ENCODE measurements around the gene NOMO2. TPM values are rescaled to one million over a fixed set of nuclear protein-coding genes. Genes with fewer than 3 reads are reported as not detected.
"Not testable (repeated sequence)": the region's sequence is repeated elsewhere in the genome, so short reads cannot be mapped to it uniquely, and the experiment has no call there.

The NOMO2 gene
- total and polyA plus RNA-seq, 10 of the 15 experiments (the other 5 are each of a cell fraction or from before 2014, with no cell fraction given) = 30.2 to 110 (median 73.2) TPM

GRCh38 chr16:18582902-18583301 lies 21.0 kb upstream of the NOMO2 start:
- CTCF ChIA-PET = interaction anchor here (0.6 kb wide), 1 partner anchor 233 kb away, joined by 3 read pairs; no protein-coding TSS in a partner anchor
- RAD21 ChIA-PET (ENCODE audit: unreplicated experiment) = no interaction called here
- Histone ChIP-seq H3K4me1 (ENCODE audit: control insufficient read depth, insufficient read depth, low read length) (no peaks in the 10 kb centered on the region), H3K4me2 (ENCODE audit: control insufficient read depth, insufficient read depth) (no peak overlapping the region), H3K36me3 (ENCODE audit: control insufficient read depth in 2 of 2, insufficient read depth in 2 of 2, low read length in 1 of 2) (no peaks in the 10 kb centered on the region), H3K79me2 (ENCODE audit: control insufficient read depth, insufficient read depth, low read length) (no peaks in the 10 kb centered on the region), H3K4me3 (no peak overlapping the region), H3K27ac (ENCODE audit: control insufficient read depth, insufficient read depth) (no peak overlapping the region), H2AFZ (ENCODE audit: control insufficient read depth, low read depth, low read length) (no peak overlapping the region), H3K9me3 (replicated peaks; ENCODE audit: control insufficient read depth, insufficient read depth, low read length) (no peaks in the 10 kb centered on the region), H4K20me1 (ENCODE audit: control insufficient read depth, insufficient read depth) (no peaks in the 10 kb centered on the region), H3K27me3 (replicated peaks in 1 of 2; ENCODE audit: control insufficient read depth in 2 of 2, insufficient read depth in 2 of 2, low read length in 1 of 2) (no peaks in the 10 kb centered on the region), H3K9ac (ENCODE audit: control insufficient read depth, insufficient read depth, low read length) (no peak overlapping the region)
- WGBS (ENCODE audit: insufficient coverage, insufficient replicate concordance, low lambda C conversion rate, missing lambda C conversion rate) = 0% methylated on average over 1 of the region's 1 CpG
- DNase-seq (ENCODE audit: low read depth, low spot score) (no peak), FAIRE-seq (no peak), ATAC-seq (no peak)
- TF ChIP-seq SMAD5 (IDR thresholded peaks at IDR 0.05; ENCODE audit: low read depth) = no peak
- POLR2A ChIA-PET = no interaction called here
- no TSS peak for BruUV-seq (replicated peaks)
- intact Hi-C loops (cut with micrococcal nuclease; ENCODE audit: unreplicated experiment) (no loop called here), in situ Hi-C loops (cut with MboI) (no loop called here)
- SMC1A ChIA-PET (ENCODE audit: uncharacterized antibody, unreplicated experiment) = no interaction called here

DNA sequence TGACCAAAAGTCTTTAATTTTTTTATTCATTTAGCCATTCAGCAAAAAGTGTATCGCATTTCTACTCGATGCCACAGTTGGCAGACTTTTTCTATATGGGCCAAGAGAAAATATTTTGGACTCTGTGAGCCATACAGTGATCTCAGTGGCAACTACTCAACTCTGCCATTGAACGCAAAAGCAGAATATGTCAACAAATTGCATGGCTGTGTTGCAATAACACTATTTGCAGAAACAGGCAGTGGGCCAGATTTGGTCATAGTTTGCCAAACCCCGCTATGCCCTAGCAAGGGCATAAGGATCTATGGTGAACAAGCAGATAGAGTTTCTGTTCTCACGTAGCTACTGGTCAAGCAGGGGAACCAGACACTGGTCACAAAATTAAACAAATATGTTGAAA lies 18.5 kb upstream of the NOMO2 start:
- ATAC-seq; SMC1A ChIA-PET (ENCODE audit: uncharacterized antibody, unreplicated experiment); DNase-seq (ENCODE audit: low read depth, low spot score); POLR2A ChIA-PET; H3K36me3 ChIP-seq (ENCODE audit: control insufficient read depth in 2 of 2, insufficient read depth in 2 of 2, low read length in 1 of 2); H3K4me1 ChIP-seq (ENCODE audit: control insufficient read depth, insufficient read depth, low read length); H3K27ac ChIP-seq (ENCODE audit: control insufficient read depth, insufficient read depth); H3K4me2 ChIP-seq (ENCODE audit: control insufficient read depth, insufficient read depth); H2AFZ ChIP-seq (ENCODE audit: control insufficient read depth, low read depth, low read length); H3K4me3 ChIP-seq; intact Hi-C loops (cut with micrococcal nuclease; ENCODE audit: unreplicated experiment); H3K27me3 ChIP-seq (replicated peaks in 1 of 2; ENCODE audit: control insufficient read depth in 2 of 2, insufficient read depth in 2 of 2, low read length in 1 of 2); H3K9me3 ChIP-seq (replicated peaks; ENCODE audit: control insufficient read depth, insufficient read depth, low read length); H4K20me1 ChIP-seq (ENCODE audit: control insufficient read depth, insufficient read depth); H3K9ac ChIP-seq (ENCODE audit: control insufficient read depth, insufficient read depth, low read length); in situ Hi-C loops (cut with MboI); CTCF ChIA-PET; BruUV-seq (replicated peaks); H3K79me2 ChIP-seq (ENCODE audit: control insufficient read depth, insufficient read depth, low read length); RAD21 ChIA-PET (ENCODE audit: unreplicated experiment); FAIRE-seq: not testable (repeated sequence)
- 78% methylated on average over 3 of the region's 5 CpGs for WGBS (ENCODE audit: insufficient coverage, insufficient replicate concordance, low lambda C conversion rate, missing lambda C conversion rate)

DNA sequence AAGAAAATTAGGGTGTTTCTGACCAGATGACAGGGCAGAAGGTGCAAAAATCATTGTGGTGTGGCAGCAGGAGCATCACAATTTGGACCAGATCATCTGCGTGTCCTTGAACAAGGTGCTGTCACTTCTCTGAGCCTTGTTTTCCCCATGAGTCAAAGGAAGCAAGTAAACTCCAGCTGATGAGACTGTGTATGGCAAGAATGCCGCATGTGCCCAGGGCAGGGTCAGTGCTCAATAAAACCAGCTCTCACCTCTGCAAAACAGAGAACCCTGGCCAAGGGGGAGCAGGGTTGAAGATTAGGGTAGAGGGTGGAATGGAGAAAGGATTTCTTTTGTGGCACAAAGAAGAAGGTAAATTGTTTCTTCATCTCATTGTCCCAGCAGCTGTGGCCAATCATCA lies 17.4 kb upstream of the NOMO2 start:
- H3K79me2 ChIP-seq (ENCODE audit: control insufficient read depth, insufficient read depth, low read length); in situ Hi-C loops (cut with MboI); H3K4me3 ChIP-seq; H3K27ac ChIP-seq (ENCODE audit: control insufficient read depth, insufficient read depth); H3K4me2 ChIP-seq (ENCODE audit: control insufficient read depth, insufficient read depth); FAIRE-seq; ATAC-seq; SMC1A ChIA-PET (ENCODE audit: uncharacterized antibody, unreplicated experiment); H3K36me3 ChIP-seq (ENCODE audit: control insufficient read depth in 2 of 2, insufficient read depth in 2 of 2, low read length in 1 of 2); RAD21 ChIA-PET (ENCODE audit: unreplicated experiment); H3K9ac ChIP-seq (ENCODE audit: control insufficient read depth, insufficient read depth, low read length); H2AFZ ChIP-seq (ENCODE audit: control insufficient read depth, low read depth, low read length); CTCF ChIA-PET; DNase-seq (ENCODE audit: low read depth, low spot score); H3K4me1 ChIP-seq (ENCODE audit: control insufficient read depth, insufficient read depth, low read length); H3K9me3 ChIP-seq (replicated peaks; ENCODE audit: control insufficient read depth, insufficient read depth, low read length); H4K20me1 ChIP-seq (ENCODE audit: control insufficient read depth, insufficient read depth); POLR2A ChIA-PET; BruUV-seq (replicated peaks); intact Hi-C loops (cut with micrococcal nuclease; ENCODE audit: unreplicated experiment); H3K27me3 ChIP-seq (replicated peaks in 1 of 2; ENCODE audit: control insufficient read depth in 2 of 2, insufficient read depth in 2 of 2, low read length in 1 of 2): not testable (repeated sequence)
- 92% methylated on average over 2 of the region's 2 CpGs for WGBS (ENCODE audit: insufficient coverage, insufficient replicate concordance, low lambda C conversion rate, missing lambda C conversion rate)

DNA sequence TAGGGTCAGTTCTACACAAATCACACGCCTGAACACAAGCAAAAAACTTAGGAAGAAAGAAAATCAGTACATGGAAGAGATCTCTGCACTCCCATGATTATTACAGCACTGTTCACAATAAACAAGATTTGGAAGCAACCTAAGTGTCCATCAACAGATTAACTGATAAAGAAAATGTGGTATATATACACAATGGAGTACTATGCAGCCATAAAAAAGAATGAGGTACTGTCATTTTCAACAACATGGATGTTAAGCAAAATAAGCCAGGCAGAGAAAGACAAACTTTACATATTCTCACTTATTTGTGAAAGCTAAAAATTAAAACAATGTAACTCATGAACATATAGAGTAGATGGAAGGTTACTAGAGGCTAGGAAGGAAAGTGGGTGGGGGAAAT lies 16.0 kb upstream of the NOMO2 start:
- H3K4me1 ChIP-seq (ENCODE audit: control insufficient read depth, insufficient read depth, low read length); H3K9ac ChIP-seq (ENCODE audit: control insufficient read depth, insufficient read depth, low read length); H3K27ac ChIP-seq (ENCODE audit: control insufficient read depth, insufficient read depth); H3K4me2 ChIP-seq (ENCODE audit: control insufficient read depth, insufficient read depth); H3K79me2 ChIP-seq (ENCODE audit: control insufficient read depth, insufficient read depth, low read length); CTCF ChIA-PET; FAIRE-seq; in situ Hi-C loops (cut with MboI); H3K9me3 ChIP-seq (replicated peaks; ENCODE audit: control insufficient read depth, insufficient read depth, low read length); H3K4me3 ChIP-seq; ATAC-seq; H4K20me1 ChIP-seq (ENCODE audit: control insufficient read depth, insufficient read depth); H3K27me3 ChIP-seq (replicated peaks in 1 of 2; ENCODE audit: control insufficient read depth in 2 of 2, insufficient read depth in 2 of 2, low read length in 1 of 2); H2AFZ ChIP-seq (ENCODE audit: control insufficient read depth, low read depth, low read length); intact Hi-C loops (cut with micrococcal nuclease; ENCODE audit: unreplicated experiment); BruUV-seq (replicated peaks); DNase-seq (ENCODE audit: low read depth, low spot score); POLR2A ChIA-PET; RAD21 ChIA-PET (ENCODE audit: unreplicated experiment); H3K36me3 ChIP-seq (ENCODE audit: control insufficient read depth in 2 of 2, insufficient read depth in 2 of 2, low read length in 1 of 2); SMC1A ChIA-PET (ENCODE audit: uncharacterized antibody, unreplicated experiment): not testable (repeated sequence)
- 47% methylated on average over 1 of the region's 1 CpG for WGBS (ENCODE audit: insufficient coverage, insufficient replicate concordance, low lambda C conversion rate, missing lambda C conversion rate)

Measured in GM12878 (cell line).